HCT116 (cell line): ENCODE data around the gene PRKAG1.

Source experiments
- CEBPB ChIP-seq: IDR thresholded peaks from 2 replicates; pipeline ENCODE4 v1.6.1; 2012; ENCODE audit warnings: low read depth
- CTCF ChIP-seq, 3 experiments: fragments of 200-600 bp in 1 of 3; sonication (generic) in 1 of 3; IDR thresholded peaks in 2 of 3; conservative IDR thresholded peaks in 1 of 3; 2 replicates each; pipeline ENCODE4 v1.5.1; 2012 to 2017; ENCODE audit warnings: low read depth in 2 of 3, low read length in 2 of 3, antibody characterized with exemption in 1 of 3, borderline replicate concordance in 1 of 3, control low read depth in 1 of 3, mild to moderate bottlenecking in 1 of 3, mixed read lengths in 1 of 3, mixed run types in 1 of 3, moderate library complexity in 1 of 3; ENCODE audit not compliant: insufficient read depth in 1 of 3
- ELF1 ChIP-seq: IDR thresholded peaks from 2 replicates; pipeline ENCODE4 v1.6.1; 2012; ENCODE audit warnings: low read depth, borderline replicate concordance
- EZH2 ChIP-seq: fragments of 200-600 bp; sonication (generic); IDR thresholded peaks from 2 replicates; pipeline ENCODE4 v1.6.1; 2017; ENCODE audit warnings: antibody characterized with exemption, mixed run types
- EZH2phosphoT487 ChIP-seq: fragments of 200-600 bp; IDR thresholded peaks from 2 replicates; pipeline ENCODE4 v1.6.1; 2018; ENCODE audit warnings: antibody characterized with exemption, borderline replicate concordance
- POLR2A ChIP-seq: IDR thresholded peaks from 2 replicates; pipeline ENCODE4 v1.7.0; 2011; ENCODE audit warnings: borderline replicate concordance; ENCODE audit not compliant: insufficient read depth, insufficient read length; ENCODE audit errors: extremely low read depth
- REST ChIP-seq: IDR thresholded peaks from 2 replicates; pipeline ENCODE4 v1.6.1; 2012; ENCODE audit warnings: low read depth
- SRF ChIP-seq: IDR thresholded peaks from 2 replicates; pipeline ENCODE4 v1.6.1; 2012; ENCODE audit warnings: low read depth
- TCF7L2 ChIP-seq: IDR thresholded peaks from 2 replicates; pipeline ENCODE4 v1.7.0; 2011; ENCODE audit warnings: borderline replicate concordance, inconsistent platforms; ENCODE audit not compliant: insufficient read depth, insufficient read length; ENCODE audit errors: extremely low read depth
- ZFX ChIP-seq: fragments of 450-650 bp; IDR thresholded peaks from 2 replicates; pipeline ENCODE4 v1.6.1; 2017
- ZNF274 ChIP-seq: fragments of 200-500 bp; sonication (Bioruptor generic); IDR thresholded peaks from 2 replicates; pipeline ENCODE4 v1.6.1; 2014; ENCODE audit warnings: mild to moderate bottlenecking, low read depth, low read length, inconsistent platforms

GRCh38 chr12:48956279-48957140 is 62.1 kb downstream of the PRKAG1 start:
- TF ChIP-seq EZH2: no peak
- TF ChIP-seq CTCF (IDR thresholded peaks at IDR 0.05 in 2 of 3, conservative IDR thresholded peaks at IDR 0.05 in 1 of 3; ENCODE audit: borderline replicate concordance in 1 of 3, insufficient read depth in 1 of 3, low read depth in 2 of 3, low read length in 2 of 3): peak in 1 of 3 experiments; percentile 20; a peak in 1 of 6 replicates
- peak; percentile 41; the same call in 1 of the 2 replicates for TF ChIP-seq ELF1
- TF ChIP-seq TCF7L2: no peak
- TF ChIP-seq ZNF274: no peak
- TF ChIP-seq REST: no peak
- TF ChIP-seq POLR2A: no peak
- no peak for TF ChIP-seq ZFX
- TF ChIP-seq EZH2phosphoT487: no peak
- no peak for TF ChIP-seq SRF
- TF ChIP-seq CEBPB: no peak
